Embryonic facial prominence (tissue), 1 donor: Measurements from ENCODE around the gene PSMC3IP.
"Not testable (repeated sequence)": the region's sequence is repeated elsewhere in the genome, so short reads cannot be mapped to it uniquely, and the experiment has no call there.

ENCODE experiments used
- DNase-seq: peaks from one replicate; pipeline ENCODE4 v3.0.0-alpha.2; 2016; ENCODE audit errors: extremely low spot score

PSMC3IP gene

DNA sequence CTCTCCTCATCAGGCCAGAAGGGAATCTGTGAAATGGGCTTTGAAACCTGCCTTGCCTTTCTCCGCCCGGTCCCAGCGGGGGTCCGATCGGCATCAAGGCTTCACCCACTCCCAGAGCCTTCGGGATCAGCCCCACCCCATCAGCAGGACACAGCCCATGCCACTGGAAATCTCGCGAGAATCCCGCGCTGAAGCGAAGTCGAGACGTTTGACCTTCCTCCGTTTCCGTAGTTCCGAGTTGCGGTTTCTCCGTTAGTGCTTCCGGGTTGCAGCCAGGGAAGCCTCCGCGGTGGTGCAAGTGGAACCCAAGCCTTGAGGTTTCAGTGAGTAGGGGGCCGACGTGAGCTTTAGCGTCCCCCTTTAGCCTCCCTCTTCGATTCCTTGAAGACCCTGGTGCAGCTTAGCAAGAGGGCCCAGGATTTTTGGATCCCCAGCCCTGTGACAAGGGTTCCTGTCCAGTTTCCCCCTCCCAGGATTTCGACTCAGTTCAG lies 15.6 kb downstream of the PSMC3IP start, which contains the start of gene COASY:
Gene COASY (plus strand): TSS at position 252 of the 491 bp plus-strand sequence. CDS start 475 bp downstream, outside the sequence.
- DNase-seq: peak; percentile 91

- no peak for DNase-seq
These were observed 17.3 kb downstream of the PSMC3IP start for GRCh38 chr17:42560246-42560645.

- no peak for DNase-seq
These were observed 18.5 kb downstream of the PSMC3IP start for GRCh38 chr17:42559075-42559474.

DNA sequence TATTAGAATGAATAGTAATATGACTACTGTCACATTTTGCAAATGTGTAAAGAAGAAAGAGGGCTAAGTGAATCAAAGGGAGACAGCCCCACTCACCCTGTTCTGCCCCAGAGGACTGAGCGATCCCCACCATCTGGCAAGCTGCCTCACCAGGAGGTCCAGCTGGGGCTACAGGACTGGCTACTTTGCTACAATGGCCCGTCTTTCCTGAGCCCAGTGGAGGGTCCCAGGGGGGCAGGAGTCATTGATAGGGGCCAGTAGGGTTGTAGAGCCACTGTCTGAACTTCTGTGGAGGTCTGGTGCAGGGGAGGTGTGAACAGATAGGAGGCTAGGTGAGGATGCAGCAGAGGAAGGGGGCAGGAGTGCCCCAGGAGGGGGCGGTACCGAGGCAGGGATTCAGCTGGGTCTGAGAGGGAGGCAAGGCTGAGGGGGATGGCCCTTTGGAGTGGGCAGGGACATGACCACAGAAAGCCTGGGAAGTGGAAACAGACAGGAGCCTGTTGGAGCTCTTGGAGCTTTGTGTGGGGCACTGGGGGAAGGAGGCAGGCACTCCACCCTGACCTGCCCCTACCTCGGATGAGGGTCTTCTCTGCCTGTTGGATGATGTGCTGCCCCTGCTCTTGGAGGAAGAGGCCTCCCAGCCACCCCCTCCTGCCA lies 21.4 kb downstream of the PSMC3IP start:
- DNase-seq: not testable (repeated sequence)

GRCh38 chr17:42555122-42555622 lies 22.4 kb downstream of the PSMC3IP start:
- no peak for DNase-seq

GRCh38 chr17:42554250-42555121 lies 23.0 kb downstream of the PSMC3IP start:
- DNase-seq: peak; percentile 74

- no peak for DNase-seq
These were observed 23.7 kb downstream of the PSMC3IP start for GRCh38 chr17:42553866-42554249.

DNA sequence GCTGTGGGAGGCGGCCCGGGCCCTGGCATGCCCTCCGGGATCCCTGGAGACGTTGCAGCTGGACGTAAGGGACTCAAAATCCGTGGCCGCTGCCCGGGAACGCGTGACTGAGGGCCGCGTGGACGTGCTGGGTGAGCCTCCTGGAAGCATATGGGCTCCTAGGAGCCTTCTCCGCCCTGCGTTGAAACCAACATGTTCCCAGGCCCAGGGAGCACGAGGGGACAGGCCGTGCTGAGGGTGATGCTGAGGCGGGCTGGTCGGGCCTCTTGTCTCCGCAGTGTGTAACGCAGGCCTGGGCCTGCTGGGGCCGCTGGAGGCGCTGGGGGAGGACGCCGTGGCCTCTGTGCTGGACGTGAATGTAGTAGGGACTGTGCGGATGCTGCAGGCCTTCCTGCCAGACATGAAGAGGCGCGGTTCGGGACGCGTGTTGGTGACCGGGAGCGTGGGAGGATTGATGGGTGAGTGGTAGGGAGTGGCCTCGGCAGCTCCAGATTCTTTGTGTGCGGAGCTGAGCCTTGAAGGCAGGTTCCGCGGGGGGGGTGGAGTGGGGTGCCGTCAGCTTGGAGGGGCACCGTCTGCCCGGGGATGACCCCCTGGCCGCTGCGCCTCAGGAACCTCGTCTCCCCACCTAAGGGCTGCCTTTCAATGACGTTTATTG lies 24.2 kb downstream of the PSMC3IP start:
- DNase-seq: no peak

DNA sequence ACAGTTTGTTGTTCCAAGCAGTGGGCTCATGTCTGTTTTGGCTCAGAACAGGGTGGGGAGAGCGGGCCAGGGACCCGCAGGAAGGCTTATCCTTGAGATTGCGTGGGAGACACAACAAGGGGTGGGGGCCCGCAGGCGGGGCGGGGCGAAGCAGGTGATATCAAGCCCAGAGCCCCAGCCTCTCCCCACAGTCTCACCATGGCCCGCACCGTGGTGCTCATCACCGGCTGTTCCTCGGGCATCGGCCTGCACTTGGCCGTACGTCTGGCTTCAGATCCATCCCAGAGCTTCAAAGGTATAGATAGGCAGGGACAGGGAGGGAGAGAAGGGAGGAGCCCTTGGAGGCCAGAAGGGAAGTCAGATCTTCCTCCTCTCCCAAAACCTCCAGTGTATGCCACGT lies 24.8 kb downstream of the PSMC3IP start, which contains the start of gene HSD17B1:
Gene HSD17B1 (plus strand): TSS at position 188 of the 400 bp plus-strand sequence. CDS start 11 bp downstream, at position 199.
- DNase-seq: not testable (repeated sequence)

DNA sequence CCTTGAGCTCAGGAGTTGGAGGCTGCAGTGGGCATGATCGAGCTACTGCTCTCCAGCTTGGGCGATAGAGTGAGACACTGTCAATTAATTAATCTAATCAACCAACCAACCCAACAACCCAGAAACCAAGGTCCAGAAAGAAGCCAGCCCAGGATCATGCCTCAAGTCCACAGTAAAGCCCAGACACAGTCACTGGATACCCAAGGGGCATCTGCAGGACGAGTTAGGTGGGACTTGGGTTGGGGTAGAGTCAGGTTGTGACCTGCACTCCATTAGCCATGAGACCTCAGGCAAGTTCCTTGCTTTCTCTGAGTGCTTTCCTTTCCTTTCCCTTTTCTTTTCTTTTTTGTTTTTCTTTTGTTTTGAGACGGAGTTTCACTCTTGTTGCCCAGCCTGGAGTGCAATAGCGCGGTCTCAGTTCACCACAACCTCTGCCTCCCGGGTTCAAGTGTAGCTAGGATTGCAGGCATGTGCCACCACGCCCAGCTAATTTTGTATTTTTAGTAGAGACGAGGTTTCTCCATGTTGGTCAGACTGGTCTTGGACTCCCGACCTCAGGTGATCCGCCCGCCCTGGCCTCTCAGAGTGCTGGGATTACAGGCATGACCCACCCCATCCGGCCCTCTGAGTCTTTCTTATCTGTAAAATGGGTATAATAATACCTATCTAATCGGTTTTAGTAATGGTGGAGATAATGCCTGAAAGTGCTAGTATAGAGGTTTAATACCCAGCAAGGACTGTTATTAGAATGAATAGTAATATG lies 28.4 kb downstream of the PSMC3IP start:
- DNase-seq: no peak

GRCh38 chr17:42548070-42548837 lies 29.3 kb downstream of the PSMC3IP start:
- peak; percentile 47 for DNase-seq

- DNase-seq: no peak
These were observed 29.8 kb downstream of the PSMC3IP start for GRCh38 chr17:42547698-42548069.

DNA sequence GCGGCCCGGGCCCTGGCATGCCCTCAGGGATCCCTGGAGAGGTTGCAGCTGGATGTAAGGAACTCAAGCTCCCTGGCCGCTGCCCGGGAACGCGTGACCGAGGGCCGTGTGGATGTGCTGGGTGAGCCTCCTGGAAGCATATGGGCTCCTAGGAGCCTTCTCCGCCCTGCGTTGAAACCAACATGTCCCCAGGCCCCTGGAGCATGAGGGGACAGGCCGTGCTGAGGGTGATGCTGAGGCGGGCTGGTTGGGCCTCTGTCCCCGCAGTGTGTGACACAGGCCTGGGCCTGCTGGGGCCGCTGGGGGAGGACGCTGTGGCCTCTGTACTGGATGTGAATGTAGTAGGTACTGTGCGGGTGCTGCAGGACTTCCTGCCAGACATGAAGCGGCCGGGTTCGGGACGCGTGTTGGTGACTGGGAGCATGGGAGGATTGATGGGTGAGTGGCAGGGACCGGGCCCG lies 30.5 kb downstream of the PSMC3IP start:
- no peak for DNase-seq

DNA sequence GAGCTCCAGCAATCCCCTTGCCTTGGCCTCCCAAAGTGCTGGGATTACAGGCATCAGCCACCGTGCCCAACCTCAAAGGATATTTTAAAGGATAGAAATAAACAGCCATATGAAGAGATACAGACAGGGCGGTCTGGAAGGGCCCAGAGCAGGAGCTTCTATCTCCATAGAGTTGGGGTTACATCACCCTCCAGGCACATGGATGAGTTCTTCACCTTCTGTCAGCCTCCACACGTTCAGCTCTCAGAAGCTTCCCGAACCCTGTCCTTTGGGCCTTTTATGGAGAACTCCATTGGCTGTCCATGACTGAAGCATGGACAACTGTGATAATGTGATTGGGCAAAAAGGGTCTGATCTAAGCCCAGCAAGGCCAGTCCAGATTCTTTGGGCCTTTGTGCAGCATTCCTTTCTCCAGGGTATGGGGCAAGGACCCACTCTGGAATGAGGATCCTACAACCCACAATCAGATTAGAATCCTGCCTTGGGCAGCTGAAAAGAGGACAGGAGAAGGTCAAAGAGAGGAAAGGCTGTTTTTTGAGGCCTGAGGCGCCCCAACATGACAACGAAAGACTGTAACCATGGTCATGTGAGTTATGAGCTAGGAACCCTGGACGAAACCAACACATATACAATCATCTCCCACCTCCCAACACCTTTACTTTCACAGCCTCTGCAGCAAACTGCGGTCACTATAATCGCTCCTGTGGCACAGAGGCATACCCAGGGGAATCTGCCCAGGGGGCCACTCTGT lies 31.6 kb downstream of the PSMC3IP start:
- DNase-seq: not testable (repeated sequence)

DNA sequence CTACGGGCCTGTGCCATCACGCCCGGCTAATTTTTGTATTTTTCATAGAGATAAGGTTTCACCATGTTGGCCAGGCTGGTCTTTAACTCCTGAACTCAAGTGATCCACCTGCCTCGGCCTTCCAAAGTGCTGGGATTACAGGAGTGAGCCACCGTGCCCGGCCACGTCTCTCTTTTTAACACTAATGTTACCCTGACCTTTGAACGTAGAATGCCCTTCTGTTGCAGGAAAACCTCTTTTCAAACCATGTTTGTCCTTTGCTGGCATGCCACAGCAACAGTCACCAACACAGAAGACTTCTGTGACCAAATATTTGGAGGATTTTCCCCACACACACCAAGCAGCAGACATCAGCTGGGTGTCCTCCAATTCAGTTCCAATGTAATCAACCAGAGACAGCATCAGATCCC lies 32.6 kb downstream of the PSMC3IP start:
- no peak for DNase-seq

GRCh38 chr17:42543190-42544079 lies 34.1 kb downstream of the PSMC3IP start:
- DNase-seq: no peak

GRCh38 chr17:42541041-42541833 lies 36.3 kb downstream of the PSMC3IP start:
- DNase-seq: no peak

DNA sequence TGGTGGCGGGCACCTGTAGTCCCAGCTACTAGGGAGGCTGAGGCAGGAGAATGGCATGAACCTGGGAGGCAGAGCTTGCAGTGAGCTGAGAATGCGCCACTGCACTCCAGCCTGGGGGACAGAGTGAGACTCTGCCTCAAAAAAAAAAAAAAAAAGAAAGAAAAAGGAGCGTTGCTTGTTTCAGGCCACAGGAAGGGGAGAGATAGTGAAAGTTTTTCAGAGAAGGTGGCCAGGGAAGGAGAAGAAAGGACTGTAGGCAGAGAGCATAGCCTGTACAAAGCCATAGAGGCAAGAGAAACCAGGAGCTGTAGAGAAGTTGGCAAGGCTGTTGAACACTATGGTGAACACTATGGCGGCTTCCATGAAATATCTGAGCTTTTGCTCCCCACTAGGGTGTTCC lies 37.0 kb downstream of the PSMC3IP start:
- not testable (repeated sequence) for DNase-seq
